HFFc6 (cell line): ENCODE data around the gene TIAM1. TPM values are rescaled to one million over a fixed set of nuclear protein-coding genes. Genes with fewer than 3 reads are reported as not detected.

Experiments used
- DNase-seq: peaks from one replicate; pipeline ENCODE4 v3.0.0-alpha.2; 2018
- H3K27ac Mint-ChIP-seq: 2 replicates; pipeline ENCODE4 v1.8.0; 2020; ENCODE audit warnings: mild to moderate bottlenecking, mixed read lengths
- H3K27me3 Mint-ChIP-seq: 2 replicates; pipeline ENCODE4 v1.8.0; 2021; ENCODE audit warnings: mild to moderate bottlenecking, moderate library complexity, mixed read lengths; ENCODE audit not compliant: insufficient read depth
- H3K36me3 Mint-ChIP-seq: 2 replicates; pipeline ENCODE4 v1.8.0; 2021; ENCODE audit warnings: low read depth, mixed read lengths
- H3K4me1 Mint-ChIP-seq: 2 replicates; pipeline ENCODE4 v1.8.0; 2020; ENCODE audit warnings: low read depth, mixed read lengths
- H3K4me3 Mint-ChIP-seq: 2 replicates; pipeline ENCODE4 v1.8.0; 2020; ENCODE audit warnings: mild to moderate bottlenecking, moderate library complexity, mixed read lengths
- H3K9me3 Mint-ChIP-seq: 2 replicates; pipeline ENCODE4 v1.8.0; 2020; ENCODE audit warnings: mild to moderate bottlenecking, mixed read lengths
- CTCF ChIP-seq: fragments of 200-600 bp; sonication (generic); IDR thresholded peaks from 2 replicates; pipeline ENCODE4 v1.5.0; 2021; ENCODE audit warnings: antibody characterized with exemption, mild to moderate bottlenecking
- total RNA-seq, 6 experiments: library from RNA; stranded (reverse); fragmentation: NEBNext Ultra II Directional; extraction: Animal tissue kit (Norgen Biotek cat#: 25700); gene quantifications; 2 replicates in 1 of 6; 3 replicates in 5 of 6; pipeline ENCODE4 v1.2.3, GENCODE V29; 2021

TIAM1 gene
- total RNA-seq, 6 experiments from 2014 or later, result 0.02 to 0.43 (median 0.27) TPM; not detected in 1

- Mint-ChIP-seq H3K27ac (no peak overlapping the region), H3K4me1 (peaks cover 4% of the 10 kb centered on the region; the same call in 1 of the 2 replicates), H3K36me3 (no peaks in the 10 kb centered on the region), H3K9me3 (peaks cover 15% of the 10 kb centered on the region; the same call in 1 of the 2 replicates), H3K4me3 (no peak overlapping the region), H3K27me3 (no peaks in the 10 kb centered on the region; the same call in 1 of the 2 replicates)
- no peak for DNase-seq
- TF ChIP-seq CTCF, result no peak
Measured at GRCh38 chr21:31276663-31277062, 67.4 kb downstream of the TIAM1 start.

- no peak overlapping the region for H3K27ac Mint-ChIP-seq
- peaks cover 2% of the 10 kb centered on the region for H3K27me3 Mint-ChIP-seq
- peaks cover 13% of the 10 kb centered on the region; the same call in 1 of the 2 replicates for H3K9me3 Mint-ChIP-seq
- no peak overlapping the region for H3K4me3 Mint-ChIP-seq
- no peak for DNase-seq
- TF ChIP-seq CTCF, result no peak
- H3K4me1 Mint-ChIP-seq, result no peaks in the 10 kb centered on the region
- no peaks in the 10 kb centered on the region for H3K36me3 Mint-ChIP-seq
Measured at GRCh38 chr21:31275901-31276300, 68.2 kb downstream of the TIAM1 start.

GRCh38 chr21:31273278-31273677 lies 70.8 kb downstream of the TIAM1 start:
- no peaks in the 10 kb centered on the region for H3K36me3 Mint-ChIP-seq
- H3K9me3 Mint-ChIP-seq, result peaks cover 13% of the 10 kb centered on the region; the same call in 1 of the 2 replicates
- peaks cover 2% of the 10 kb centered on the region for H3K27me3 Mint-ChIP-seq
- H3K4me1 Mint-ChIP-seq, result no peaks in the 10 kb centered on the region
- no peak for TF ChIP-seq CTCF
- no peak for DNase-seq
- no peak overlapping the region for H3K27ac Mint-ChIP-seq
- H3K4me3 Mint-ChIP-seq, result no peak overlapping the region

- no peaks in the 10 kb centered on the region for H3K36me3 Mint-ChIP-seq
- no peak for DNase-seq
- peaks cover 25% of the 10 kb centered on the region; the same call in 1 of the 2 replicates for H3K9me3 Mint-ChIP-seq
- H3K4me3 Mint-ChIP-seq, result peak overlapping the region; percentile 17; the same call in 1 of the 2 replicates
- no peak for TF ChIP-seq CTCF
- no peaks in the 10 kb centered on the region for H3K4me1 Mint-ChIP-seq
- peaks cover 10% of the 10 kb centered on the region for H3K27me3 Mint-ChIP-seq
- H3K27ac Mint-ChIP-seq, result no peak overlapping the region
Measured at GRCh38 chr21:31268090-31268489, 76.0 kb downstream of the TIAM1 start.

- H3K36me3 Mint-ChIP-seq, result no peaks in the 10 kb centered on the region
- DNase-seq, result no peak
- no peak overlapping the region; the same call in 1 of the 2 replicates for H3K4me3 Mint-ChIP-seq
- no peak for TF ChIP-seq CTCF
- H3K9me3 Mint-ChIP-seq, result peaks cover 25% of the 10 kb centered on the region; the same call in 1 of the 2 replicates
- peaks cover 10% of the 10 kb centered on the region for H3K27me3 Mint-ChIP-seq
- no peak overlapping the region for H3K27ac Mint-ChIP-seq
- no peaks in the 10 kb centered on the region for H3K4me1 Mint-ChIP-seq
Measured at GRCh38 chr21:31267644-31268043, 76.4 kb downstream of the TIAM1 start.
